NCI-H526 (cell line): Measurements from ENCODE around the gene A1BG.

Source experiments
- DNase-seq, 2 experiments: peaks; one replicate each; lab custom pipeline; 2025; lab: John Stamatoyannopoulos, UW

The A1BG gene, protein sequence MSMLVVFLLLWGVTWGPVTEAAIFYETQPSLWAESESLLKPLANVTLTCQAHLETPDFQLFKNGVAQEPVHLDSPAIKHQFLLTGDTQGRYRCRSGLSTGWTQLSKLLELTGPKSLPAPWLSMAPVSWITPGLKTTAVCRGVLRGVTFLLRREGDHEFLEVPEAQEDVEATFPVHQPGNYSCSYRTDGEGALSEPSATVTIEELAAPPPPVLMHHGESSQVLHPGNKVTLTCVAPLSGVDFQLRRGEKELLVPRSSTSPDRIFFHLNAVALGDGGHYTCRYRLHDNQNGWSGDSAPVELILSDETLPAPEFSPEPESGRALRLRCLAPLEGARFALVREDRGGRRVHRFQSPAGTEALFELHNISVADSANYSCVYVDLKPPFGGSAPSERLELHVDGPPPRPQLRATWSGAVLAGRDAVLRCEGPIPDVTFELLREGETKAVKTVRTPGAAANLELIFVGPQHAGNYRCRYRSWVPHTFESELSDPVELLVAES

DNA sequence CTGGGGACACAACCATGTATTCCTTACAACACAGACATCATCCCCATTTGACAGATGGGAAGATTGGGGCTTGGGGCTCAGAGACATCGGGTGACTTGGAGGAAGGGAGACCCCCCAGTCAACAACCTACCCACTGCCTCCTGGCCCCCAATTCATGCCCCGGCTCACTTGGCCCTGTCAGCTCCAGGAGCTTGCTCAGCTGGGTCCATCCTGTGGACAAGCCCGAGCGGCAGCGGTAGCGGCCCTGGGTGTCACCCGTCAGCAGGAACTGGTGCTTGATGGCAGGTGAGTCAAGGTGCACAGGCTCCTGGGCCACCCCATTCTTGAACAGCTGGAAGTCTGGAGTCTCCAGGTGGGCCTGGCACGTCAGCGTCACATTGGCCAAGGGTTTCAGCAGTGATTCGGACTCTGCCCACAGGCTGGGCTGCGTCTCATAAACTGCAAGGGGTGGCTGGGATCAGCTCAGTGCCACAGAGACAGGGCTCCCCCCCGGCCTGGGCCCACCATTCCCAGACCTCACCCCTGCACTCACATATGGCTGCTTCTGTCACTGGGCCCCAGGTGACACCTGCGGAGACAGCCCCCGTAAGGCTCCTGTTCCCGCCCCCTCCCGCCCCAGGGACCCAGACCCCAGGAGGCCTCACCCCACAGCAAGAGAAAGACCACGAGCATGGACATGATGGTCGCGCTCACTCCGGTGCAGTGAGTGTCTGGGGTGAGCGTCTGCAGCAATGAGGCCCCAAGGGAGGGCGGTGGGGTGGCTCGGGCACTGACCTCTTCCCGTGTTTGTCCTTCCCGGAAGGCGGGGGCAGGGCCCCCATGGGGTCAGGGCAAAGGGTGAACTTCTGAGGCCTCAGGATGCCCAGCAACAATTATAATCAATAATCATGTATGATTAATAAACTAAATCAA is at the start of gene A1BG:
Gene A1BG, minus strand, starts transcription at position 733 of the 912 bp plus-strand sequence. Its CDS starts 55 bp downstream, at position 678.
- no peak for DNase-seq

DNA sequence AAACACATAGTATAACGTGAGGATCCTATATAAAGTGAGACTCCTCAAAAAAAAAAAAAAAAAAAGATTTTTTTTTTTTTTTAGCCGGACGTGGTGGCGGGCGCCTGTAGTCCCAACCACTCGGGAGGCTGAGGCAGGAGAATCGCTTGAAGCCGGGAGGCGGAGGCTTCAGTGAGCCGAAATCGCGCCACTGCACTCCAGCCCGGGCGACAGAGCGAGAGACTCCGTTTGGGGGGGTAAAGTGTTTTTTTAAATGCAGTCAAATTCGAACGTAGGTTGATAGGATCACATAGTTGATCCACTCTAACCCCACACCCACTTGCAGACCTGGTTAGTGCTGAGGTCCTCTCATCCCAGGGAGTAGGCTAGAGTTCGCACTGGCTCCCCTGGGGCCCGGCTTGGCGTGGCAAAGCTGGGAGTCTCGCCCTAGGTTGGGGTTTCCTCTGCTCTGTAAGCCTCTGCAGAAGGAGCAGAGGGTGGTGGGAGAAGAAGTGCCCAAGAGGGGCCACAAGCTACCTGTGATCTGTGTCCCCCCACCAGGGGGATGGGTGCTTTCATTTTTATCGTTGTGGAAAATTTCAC is 48.6 kb upstream of the A1BG start:
- no peak for DNase-seq

DNA sequence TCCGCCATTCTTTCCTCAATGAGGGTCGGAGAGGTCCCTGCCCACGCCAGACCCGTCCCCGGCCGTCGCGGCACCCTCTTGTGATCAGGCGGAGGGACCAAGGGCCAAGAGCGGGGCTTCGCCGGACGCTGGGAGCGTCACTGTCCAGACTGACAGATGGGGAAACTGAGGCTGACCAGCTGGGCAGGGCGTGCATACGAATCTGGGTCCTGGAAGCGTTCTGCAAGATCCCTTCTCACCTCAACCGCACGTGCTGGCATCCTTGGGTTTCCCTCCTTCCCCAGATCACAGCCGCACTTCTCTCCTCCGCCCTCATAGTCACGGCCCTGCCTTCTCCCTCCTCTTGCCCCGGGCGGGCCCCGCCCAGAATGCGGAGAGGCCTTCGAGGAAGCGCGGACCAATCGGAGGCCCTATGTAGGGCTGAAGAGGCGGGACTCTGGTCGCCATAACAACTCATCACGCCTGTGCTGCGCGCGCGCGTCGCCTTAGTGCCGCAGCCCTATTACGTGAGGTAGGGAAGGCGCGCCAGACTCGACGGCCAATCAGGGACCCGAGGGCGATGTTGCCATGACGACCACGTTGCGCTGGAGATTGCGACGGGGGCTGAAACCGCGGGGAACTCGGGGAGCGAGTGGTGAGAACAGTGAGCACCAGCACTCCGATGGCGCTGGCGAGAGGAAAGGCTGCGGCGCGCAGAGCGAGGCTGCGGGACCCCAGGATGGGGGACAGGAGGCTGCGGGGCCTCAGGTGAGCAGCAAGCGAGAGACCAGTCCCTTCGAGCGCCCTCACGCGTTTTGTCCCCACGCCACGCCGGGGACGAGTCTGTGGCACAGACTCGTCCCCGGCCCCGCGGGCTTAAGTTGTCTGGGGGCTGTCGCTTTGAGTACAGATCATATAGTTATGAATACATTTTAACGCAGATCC is 47.9 kb upstream of the A1BG start:
- DNase-seq = peak; percentile 98 to 100

DNA sequence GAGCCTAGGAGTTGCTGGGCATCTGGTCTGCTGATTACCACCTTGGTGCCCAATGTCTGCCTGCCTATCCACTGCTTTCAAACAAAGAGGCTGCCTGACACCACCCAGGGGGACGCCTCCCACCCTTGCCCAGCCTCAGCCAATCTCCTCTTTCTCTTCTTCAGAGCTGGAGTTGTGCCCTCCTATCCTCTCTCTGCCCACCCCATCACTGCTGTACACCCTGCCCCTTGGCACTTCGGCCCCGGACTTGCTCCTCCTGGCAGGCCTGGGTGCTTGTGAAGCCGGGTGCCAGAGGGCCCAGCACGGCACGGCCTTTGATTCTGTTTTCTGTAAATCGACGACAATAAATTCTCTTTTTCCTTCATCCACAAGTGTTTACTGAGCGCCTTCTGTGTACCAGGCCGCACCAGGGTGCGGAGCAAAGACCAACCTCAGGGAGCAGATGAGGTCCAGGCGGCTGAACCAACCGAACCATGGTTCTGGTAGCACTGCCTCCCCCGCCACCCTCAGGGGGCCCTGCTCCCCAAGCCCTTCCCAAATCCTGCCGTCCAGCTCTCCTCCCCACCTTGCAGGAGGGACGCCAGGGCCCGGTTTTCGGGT is 47.1 kb upstream of the A1BG start:
- DNase-seq = no peak

DNA sequence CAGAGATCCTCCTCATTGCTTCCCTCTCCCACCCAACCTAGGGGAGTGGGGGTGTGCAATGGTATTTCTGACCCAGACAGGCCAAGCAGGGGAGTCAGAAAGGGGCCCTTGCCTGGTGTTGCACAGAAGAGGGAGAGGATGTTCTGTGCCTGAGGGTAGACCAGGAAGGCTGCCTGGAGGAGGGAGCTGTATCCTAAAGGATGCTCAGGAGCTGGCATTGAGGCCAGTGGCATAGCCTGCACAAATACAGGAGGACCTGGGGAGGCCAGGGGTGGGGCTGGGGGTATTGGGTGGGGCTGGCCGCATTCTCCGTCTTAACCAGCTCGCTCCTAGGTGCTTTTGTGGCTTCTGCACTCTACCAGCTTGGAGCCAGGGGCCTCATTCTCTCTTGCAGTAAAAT is 46.6 kb upstream of the A1BG start:
- no peak for DNase-seq

DNA sequence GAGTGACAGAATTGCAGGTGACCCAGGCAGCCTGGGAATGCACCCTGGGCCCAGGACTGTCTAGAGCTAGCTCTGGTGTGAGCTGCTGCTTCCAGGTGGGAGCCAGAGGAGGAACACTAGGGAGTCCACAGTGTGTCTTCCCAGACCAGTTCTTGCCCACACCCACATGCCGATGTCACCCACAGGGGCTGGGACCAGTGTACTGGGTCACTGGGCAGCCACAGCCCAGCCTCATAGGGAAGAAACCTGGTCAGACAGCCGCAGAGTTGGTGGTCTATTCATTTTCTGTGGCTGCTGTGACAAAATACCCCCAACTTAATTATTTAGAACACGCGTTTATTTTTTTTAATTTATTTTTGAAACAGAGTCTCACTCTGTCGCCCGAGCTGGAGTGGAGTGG is 45.3 kb upstream of the A1BG start:
- no peak for DNase-seq

DNA sequence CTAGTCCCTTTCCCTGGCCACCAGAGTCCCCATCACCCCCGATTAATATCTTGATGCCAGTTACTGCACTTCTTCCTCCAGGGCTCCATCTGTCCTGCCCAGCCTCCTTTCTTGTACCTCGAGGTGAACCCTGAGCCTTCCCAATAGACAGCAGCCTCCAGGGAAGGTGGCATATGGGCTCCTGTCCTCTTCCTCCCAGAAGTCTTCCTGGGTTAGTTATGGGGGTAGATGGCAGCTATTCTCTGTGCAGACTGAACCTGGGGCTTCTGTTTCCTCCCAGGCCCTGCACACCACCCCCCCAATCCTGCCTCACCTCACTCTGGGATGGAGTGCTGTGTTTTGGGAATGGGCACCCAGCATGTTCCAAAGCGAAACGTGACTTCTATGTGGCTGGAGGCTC is 44.8 kb upstream of the A1BG start:
- DNase-seq = no peak

DNA sequence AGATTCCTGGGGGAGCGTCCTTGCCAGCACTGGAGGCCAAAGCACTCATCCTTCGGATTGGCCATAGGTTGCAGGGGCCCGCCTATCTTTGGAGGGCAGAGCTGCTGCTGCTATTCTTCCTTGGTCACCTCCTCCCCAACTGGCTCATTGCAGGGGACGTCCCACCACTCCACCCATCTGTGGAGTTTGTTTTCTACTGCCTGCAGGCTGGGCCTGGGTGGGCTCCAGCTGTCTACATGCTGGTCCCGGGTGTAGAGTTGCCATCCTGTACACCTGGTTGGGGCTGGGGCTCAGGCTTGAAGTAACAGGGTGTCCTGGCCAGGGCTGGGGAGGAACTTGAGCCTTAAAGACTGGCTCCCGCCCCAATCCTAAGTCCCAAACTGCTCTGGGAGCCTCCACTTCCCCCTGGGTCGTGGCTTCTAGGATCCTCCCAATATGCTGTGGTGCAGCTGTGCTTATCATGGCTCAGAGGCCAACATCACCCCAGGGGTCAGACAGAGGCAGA is 44.3 kb upstream of the A1BG start:
- DNase-seq = no peak

DNA sequence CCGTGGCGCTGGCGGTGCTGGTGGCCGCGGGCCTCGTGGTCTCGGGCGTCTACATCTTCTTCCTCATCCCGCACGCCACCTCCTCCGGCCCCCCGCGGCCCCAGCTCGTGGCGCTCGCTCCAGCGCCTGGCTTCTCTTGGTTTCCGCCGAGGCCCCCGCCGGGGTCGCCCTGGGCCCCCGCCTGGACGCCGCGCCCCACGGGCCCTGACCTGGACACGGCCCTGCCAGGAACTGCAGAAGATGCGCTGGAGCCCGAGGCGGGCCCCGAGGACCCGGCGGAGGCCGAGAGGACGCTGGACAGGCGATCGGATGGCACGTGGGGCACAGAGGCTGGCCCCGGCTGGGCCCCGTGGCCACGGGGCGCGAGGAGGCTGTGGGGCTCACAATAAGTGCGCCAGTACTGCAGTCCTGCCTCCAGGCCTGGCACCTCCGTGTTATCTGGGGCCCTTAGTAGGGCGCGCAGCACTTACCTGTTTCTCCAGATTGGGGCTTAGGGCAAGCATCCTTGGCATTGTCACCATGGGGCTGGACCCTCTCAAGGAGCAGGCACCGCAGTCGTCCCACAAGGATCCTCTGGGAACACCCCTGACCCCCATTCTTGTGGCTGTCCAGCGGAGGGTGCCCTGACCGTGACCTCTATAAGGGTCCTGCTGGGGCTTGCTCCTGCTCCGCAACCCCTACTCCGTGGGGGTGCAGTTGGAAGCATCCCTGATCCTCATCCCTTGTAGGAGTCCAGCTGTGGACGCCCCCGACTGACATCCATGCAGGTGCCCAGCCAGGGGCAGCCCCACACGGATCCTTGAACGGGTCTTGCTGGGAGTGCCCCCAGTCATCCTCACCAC is 43.6 kb upstream of the A1BG start:
- DNase-seq = no peak

DNA sequence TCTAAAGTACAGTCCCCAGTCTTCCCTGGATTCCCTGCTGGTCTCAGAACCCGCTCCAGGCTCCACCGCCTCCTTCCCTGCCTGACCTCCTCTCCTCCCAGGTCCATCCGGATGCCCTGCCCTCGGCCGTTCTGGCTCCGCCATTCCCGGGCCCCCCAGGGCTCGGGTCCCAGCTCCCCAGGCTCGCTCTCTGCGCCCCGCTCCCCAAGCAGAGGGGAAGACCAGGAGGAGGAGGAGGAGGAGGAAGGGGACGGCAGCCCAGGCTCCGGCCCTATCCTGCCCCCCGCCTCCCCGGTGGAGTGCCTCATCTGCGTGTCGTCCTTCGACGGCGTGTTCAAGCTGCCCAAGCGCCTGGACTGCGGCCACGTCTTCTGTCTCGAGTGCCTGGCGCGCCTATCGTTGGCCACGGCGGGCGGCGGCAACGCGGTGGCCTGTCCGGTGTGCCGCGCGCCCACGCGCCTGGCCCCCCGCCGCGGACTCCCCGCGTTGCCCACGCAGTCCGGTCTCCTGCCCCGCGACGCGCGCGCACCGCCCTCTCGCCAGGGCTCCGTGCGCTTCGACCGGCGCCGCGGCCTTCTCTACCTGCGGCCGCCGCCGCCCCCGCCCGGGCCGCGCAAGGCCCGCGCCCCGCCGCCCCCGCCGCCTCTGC is 42.8 kb upstream of the A1BG start:
- DNase-seq = no peak

DNA sequence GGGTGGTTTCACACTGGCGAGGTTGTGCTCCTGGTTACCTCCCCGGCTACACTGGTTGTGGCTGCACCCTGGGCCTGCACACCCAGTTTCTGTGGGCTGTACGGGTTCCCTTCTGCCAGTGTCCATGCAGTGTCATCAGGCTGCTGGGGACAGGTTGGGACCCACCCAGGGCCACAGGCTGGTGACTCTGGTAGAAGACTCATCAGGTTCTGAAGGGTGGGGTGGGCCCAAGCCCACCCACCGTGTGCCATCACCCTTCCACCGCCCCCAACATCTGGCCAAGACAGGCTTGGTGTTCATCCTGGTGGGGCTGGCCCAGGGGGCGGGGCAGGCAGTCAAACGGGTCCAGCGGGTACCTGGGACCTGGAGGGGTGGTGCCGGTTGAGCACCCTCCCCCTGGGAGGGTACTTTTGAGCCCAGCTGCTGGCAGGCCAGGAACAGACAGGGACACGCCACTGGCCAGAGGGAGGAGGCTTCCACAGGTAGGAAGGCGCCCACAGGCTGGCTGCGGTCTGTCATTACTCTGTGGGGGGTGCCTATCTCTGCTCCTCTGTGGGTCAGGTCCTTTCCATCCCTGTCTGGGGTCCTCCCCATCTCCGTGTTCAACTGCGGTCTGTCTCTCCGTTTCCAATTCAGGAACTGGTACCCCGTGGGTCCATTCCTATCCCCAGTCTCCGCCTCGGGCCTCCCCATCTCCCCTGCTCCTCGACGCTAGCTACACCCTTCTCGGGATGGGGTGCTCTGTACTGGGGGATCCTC is 42.1 kb upstream of the A1BG start, which contains the start of gene RNF225:
Gene RNF225, plus strand, starts transcription at position 437 of the 759 bp plus-strand sequence. CDS start 434 bp downstream, outside the sequence.
- peak; percentile 29 to 66 for DNase-seq

DNA sequence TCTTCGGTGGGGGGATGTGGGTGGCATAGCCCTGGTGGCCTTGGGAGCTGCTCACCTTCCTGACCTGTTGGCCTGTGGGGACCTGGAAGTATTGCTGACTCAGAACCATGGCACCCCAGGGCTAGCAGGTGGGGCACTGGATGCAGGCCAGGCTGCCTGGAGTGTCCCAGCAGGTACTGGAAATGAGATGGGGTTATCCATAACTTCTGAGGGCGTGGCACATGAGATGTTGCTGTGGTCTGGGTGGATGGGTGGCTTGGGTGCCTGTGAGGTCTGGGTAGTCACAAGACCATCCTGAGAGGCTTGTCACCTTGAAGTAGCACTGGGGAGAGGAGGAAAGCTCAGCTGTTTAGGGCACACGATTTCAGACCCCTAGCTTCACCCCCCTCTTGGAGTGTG is 41.5 kb upstream of the A1BG start:
- DNase-seq = no peak

DNA sequence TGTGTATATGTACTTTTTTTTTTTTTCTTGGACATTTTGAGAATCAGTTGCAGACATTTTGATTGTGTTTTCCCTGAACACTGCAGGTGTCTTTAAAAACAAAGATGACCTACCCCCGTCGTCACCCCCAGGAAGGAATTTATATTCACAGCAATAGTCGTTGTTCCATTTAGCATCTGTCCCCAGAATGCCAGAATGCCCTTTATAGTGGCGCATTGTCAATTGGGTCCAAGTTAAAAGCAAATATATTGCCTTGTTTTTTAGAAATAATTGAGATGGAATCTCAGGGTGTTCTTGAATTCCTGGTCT is 40.4 kb upstream of the A1BG start:
- DNase-seq = no peak

DNA sequence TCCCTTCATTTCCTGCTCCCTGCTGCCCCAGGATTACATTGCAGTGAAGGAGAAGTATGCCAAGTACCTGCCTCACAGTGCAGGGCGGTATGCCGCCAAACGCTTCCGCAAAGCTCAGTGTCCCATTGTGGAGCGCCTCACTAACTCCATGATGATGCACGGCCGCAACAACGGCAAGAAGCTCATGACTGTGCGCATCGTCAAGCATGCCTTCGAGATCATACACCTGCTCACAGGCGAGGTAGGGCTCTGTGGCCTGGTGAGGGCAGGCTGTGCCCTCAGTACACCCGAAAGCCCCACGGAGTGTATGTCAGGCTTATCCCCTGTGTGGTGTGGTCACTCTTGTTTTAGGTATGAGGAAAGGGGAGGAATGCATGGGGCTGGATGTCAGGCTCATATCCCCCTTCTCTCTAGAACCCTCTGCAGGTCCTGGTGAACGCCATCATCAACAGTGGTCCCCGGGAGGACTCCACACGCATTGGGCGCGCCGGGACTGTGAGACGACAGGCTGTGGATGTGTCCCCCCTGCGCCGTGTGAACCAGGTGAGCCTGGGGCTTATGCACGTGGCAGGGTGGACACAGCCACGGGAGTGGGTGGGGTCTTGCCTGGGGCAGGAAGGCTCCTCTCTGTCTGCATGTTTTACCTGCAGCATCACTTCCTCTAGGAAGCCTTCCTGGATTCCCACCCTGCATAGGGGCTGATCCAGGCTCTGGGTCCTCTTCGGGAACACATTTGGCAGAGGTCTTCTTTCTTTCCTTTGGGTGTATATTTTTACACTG is 39.8 kb upstream of the A1BG start:
- DNase-seq = no peak

DNA sequence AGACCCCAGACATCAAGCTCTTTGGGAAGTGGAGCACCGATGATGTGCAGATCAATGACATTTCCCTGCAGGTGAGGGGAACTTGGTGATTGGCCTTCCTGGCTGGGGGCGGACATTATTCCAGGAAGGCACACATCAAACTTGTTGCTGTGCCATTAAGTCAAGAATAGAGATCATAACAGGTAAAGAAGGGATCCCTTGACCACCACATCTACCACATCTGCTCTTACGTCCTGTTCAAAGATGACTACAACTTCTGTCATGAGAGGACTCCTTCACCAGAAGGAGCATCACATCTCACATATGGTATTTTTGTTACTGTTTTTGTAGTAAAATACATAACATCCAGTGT is 34.9 kb upstream of the A1BG start:
- DNase-seq = no peak

DNA sequence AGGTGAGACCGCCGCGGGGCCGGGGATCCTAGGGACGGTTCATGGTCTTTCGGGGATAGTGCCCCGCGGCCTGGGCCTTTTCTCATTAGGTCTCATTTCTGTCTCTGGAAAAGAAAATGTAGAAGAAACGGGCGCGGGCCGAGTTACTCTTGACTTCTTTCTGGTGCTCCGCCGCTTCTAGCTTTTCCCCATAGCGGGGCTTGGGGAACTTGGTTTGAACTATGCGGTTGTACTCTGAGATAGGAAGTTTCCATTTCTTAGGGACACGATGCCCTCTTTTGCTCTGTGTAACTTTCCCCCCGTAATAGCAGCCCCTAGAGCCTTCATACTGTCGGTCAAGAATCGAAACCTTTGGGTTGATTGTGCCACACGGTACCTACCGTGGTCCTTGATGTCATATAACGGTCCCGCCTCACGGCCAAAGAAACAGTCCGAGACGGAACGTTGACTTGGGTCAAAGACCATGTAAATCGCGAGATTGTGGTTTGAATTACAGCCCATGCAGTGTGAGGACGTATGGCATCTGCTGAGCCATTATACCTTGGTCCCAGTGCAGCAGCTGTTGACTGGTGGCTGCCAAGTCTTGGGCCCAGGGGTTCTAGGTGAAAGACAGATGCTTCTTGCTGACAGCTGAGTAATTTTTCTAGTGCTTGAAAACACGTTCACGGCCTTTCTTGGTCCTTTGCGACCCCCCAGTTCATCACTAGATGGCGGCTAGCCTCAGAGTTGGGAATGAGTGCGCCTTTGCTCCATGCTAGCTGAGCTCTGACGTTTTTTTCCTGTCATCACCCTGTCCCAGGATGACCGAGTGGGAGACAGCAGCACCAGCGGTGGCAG is 34.3 kb upstream of the A1BG start:
- no peak for DNase-seq
